Left cardiac atrium (tissue), 4 donors: Measurements from ENCODE around the gene CPNE5. TPM values are rescaled to one million over a fixed set of nuclear protein-coding genes. Genes with fewer than 3 reads are reported as not detected.
"Not testable (repeated sequence)": the region's sequence is repeated elsewhere in the genome, so short reads cannot be mapped to it uniquely, and the experiment has no call there.

Source experiments
- ATAC-seq, 2 donors: fragments of 200-7000 bp; cut with Tn5 transposase; one replicate each; pipeline ENCODE4 v1.9.1; 2020; ENCODE audit warnings: mild to moderate bottlenecking in 2 of 2, moderate library complexity in 2 of 2
- DNase-seq: peaks from one replicate; pipeline ENCODE4 v3.0.0-alpha.2; 2020
- intact Hi-C, 2 donors: fragments of 100-400 bp; cut with DNase I; formaldehyde crosslinking; loops; one replicate each; pipeline versions ENCODE4 v1.14.1 to v1.15.1; 2022 to 2023
- total RNA-seq, 2 donors: library from RNA; stranded (reverse); fragmentation: NEBNext Ultra II Directional; extraction: Animal tissue kit (Norgen Biotek cat#: 25700); gene quantifications; one replicate each; pipeline ENCODE4 v1.2.1, GENCODE V29; 2021
- donor health status: DM: no; HTN: yes; CAD: no.
- donor health status: DM: no; HTN: yes; CAD: no; lungs with severe emphysema.
- donor health status: DM: yes; HTN: yes; CAD: no.
- donor health status: Dilated cardiomyopathy.

CPNE5 gene
- total RNA-seq, 2 donors from 2014 or later = 14.7 to 63.5 TPM

DNA sequence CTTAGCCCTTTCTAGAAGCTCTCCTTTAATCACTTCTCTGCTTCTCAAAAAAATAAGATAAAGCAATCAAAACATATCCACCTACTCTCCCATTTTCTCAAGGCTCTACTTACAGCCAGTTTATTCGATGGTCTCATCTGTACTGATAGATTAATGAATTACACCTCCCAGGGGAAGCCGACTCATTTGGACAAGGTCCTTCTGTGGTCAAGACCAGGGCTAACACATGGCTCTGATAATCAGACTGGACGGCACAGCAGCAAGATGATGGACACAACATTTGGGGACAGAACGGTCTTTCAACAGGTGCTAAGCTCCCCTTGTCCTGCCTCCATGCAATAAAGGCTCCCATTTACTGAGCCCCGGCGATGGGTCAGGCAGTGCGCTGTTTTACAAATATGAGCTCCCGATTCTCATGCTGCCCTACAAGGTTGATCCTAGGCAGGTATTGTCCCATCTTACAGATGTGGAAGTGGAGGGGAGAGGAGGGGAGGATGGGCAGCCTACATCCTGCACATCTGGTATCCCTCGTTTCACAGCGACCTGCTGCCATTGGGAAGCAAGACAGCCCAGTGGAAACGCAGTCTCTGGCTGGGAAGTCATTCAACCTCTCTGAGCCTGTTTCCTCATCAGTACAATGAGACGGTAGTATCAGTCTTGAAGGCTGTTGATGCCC lies 15.7 kb downstream of the CPNE5 start:
- intact Hi-C loops = no loop called here
- ATAC-seq (no peak), DNase-seq (no peak)

DNA sequence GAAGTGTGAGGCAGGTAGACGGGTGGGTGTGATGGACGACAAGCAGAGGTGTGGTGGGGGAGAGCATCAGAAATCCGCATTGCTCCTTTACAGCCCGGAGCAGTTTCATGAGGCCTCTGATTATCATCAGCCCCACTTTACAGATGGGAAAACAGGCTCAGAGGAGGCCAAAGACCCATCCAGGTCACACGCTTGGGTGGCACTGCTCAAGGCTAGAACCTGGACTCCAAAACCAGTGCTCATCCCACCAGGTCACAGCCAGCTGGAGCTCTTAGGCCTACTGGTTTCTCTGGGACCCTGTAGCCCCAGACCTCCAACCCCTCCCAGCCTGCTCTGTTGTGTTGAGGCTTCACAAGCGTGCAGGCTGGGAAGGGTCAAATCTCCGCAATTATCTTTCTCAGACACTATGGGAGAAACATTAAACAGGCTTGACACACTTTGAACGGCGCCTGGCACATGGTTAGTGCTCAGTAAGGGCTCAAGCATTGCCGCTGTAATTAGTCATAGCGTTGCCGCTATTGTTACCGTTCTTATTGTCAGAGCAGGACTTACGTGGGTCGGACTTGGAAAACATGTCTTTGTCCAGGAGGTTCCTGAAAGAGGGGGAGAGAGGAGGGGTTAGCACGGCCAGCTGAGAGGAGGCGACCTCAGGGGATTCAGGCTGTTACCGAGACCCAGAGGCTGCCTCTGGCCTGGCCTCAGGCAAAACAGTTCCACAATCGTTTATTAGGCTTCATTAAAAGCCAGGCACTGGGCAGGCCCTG lies 16.6 kb downstream of the CPNE5 start:
- DNase-seq (no peak), ATAC-seq (peak; percentile 12 to 38)
- intact Hi-C loops = no loop called here

DNA sequence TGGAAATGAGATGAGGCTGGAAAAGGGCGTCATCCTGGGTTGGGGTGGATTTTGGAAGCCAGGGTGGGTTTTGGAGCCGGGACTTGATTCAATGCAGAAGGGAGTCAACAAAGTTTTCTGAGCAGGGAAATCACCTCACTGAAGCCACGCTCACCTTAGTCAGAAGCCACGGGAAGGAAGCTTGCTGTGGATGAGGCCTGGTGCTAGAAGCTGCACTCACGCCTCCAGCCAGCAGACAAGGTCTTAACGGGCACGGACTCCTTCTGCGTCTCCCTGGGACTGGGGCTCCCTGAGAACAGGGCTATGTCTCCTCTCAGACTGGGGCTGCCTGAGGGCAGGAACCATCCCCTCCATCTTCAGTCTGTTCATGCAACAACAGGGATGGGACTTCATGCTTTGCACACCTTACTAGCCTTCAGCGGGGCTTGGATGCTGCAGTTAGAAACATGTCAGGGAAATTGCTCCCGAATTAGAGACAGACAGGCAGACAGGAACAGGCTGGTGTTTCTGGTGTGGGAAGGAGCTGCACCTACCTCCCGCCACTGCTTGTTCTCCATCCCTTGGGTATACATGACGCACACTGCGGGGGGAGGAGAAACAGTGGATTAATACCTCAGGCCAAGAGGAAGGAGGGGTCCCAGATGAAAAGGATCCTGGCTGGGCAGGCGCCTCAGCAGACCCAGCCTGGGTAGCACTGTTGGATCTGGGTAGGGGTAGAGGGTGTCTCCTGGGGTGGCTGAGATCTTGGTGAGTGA lies 17.5 kb downstream of the CPNE5 start:
- ATAC-seq (no peak), DNase-seq (no peak)
- intact Hi-C loops = no loop called here

DNA sequence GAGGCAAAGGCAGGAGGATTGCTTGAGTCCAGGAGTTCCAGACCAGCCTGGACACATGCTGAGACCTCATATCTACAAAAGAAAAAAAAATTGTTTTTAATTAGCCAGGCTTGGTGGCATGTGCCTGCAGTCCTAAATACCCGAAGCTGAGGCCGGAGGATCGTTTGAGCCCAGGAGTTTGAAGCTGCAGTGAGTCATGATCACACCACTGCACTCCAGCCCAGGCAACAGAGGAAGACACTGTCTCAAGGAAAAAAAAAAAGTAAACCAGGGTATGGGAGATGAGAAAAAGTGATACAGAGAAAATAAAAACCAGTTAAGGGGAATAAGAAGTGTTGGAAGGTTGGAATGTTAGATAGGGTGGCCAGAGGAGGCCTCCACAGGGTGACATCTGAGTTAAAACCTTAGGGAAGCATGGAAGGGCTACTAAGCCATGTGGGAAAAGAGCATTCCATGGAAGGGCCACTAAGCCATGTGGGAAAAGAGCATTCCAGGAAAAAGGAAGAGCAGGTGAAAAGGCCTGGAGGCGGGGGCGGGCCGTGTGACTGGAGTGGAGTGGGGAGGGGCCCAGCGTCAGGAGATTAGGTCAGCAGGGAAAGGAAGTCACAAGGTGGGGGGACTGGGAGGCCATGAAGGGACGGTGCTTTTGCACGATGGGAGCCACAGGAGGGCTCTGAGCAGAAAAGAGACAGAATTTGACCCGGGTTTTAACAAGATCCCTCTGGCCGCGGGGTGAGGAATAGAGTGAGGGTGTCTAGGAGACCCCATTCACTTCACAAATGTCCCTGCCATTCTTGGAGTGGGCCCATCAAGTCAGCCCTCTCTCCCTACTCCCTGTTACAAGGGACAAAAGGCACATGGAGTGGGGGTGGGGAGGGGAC lies 18.3 kb downstream of the CPNE5 start:
- intact Hi-C loops = no loop called here
- DNase-seq (no peak), ATAC-seq (peak in 1 of 2 donors; percentile 6)

DNA sequence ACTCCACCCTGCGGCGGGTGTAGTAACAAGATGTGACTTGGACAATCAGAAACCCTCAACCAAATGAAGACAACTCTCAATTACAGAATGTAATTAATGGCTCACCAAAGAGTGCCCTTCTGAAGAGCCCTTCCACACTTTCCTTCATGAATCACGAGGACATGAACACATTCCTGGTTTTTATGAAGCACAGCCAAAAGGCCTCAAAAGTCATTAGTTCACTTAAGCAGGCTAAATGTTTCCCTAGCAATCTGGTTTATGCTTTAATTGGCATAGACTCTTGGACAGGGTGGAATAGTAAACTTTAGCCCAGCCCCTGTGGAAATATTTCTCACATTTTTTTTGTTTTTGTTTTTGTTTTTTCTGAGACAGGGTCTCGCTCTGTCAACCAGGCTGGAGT lies 20.5 kb downstream of the CPNE5 start:
- DNase-seq (no peak), ATAC-seq (no peak)
- intact Hi-C loops = no loop called here

DNA sequence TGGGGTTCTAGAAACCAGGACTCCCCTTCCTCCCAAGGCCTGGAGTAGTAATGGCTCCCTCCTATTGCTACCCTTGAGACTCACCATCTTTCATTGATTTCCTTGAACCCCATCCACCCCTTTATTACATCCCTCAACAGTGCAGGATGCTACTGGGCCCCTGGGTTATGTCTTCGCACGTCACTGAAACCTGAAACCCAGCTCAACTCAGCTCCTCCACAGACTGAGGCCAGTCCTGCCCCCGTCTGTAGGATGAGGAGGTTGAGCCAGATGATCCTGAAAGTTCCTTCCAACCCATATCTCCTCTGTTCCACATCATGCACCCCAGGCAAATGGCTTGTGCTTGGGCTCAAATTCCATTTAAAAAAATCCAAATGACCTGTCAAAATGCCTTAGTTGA lies 21.4 kb downstream of the CPNE5 start:
- DNase-seq = no peak
- ATAC-seq = no peak
- intact Hi-C loops = no loop called here

DNA sequence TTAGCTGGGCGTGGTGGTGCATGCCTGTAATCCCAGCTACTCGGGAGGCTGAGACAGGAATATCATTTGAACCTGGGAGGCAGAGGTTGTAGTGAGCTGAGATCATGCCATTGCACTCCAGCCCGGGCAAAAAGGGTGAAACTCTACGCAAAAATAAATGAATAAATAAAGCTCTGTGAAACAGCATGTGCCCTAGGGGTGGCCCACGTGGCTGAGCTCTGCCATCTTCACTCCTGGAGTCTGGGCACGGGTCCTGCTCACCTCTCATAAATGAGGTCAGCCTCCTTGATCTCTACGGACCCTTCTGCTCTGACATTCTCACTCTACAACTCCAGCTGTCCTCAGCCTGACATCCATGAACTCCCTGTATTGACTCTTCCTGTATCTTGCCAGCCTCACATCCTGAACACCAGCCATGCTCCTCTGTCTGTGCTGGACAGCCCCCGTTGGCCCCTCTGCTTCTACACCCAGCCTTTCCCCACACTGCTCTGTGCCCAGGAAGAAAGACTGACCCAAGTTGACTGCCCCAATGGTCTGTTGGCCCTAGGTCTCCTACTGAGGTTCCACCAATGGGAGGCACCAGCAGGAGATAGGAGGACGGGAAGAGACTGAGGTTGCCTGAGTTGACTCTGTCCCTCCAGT lies 21.9 kb downstream of the CPNE5 start:
- ATAC-seq (no peak), DNase-seq (no peak)
- intact Hi-C loops = no loop called here

DNA sequence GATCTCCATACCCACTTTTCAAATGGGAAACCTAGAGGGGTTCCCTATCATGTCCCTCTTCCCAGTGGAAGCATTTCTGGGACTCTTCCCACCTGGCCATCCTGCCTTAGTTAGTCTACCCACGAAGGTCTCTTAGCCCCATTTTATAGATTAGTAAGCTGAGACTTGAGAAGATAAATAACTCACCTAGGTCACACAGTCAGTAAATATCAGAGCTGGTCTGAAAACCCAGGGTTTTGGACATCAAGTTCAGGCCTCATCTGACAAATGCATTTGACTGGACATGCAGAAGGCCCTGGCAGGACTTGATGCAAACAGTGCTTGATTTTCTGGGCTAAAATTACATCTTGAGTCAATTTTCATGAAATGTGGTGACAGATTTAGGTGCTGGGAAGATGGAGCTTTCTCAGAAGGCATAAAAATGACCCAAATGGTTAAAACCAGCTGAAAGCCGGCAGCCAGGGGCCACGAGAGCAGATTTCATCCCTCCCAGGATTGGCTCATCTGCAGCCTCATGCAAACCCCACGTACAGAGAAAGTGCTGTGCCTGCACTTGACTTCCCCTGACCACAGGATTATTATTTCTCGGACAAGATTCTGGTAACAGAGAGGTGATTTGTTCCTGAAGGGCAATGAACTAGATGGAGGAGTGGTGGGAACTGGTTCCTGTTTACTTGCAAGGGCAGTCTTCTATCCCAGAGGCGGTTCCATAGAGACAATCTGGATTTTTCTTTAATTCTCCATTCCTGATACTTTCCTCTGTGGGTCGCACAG lies 23.1 kb downstream of the CPNE5 start:
- DNase-seq (no peak), ATAC-seq (no peak)
- intact Hi-C loops = no loop called here

DNA sequence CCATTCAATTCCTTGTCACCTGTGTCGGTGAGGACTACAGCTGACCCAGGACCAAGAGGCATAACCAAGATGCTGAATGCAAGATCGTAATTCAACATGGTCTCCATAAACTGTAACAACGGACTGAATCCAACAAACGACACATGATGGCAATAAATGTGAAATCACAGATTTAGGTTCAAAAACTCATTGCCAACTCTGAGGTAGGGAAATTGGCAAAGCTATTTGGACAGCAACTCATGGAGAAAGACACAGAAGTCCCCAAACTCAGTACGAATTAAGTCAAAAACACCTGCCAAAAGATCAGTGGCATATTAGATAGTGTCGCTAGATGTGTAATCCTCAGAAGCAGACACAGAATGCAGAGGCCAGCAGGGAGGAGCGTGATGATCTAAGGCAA lies 25.0 kb downstream of the CPNE5 start:
- intact Hi-C loops = no loop called here
- no peak for DNase-seq
- no peak for ATAC-seq

DNA sequence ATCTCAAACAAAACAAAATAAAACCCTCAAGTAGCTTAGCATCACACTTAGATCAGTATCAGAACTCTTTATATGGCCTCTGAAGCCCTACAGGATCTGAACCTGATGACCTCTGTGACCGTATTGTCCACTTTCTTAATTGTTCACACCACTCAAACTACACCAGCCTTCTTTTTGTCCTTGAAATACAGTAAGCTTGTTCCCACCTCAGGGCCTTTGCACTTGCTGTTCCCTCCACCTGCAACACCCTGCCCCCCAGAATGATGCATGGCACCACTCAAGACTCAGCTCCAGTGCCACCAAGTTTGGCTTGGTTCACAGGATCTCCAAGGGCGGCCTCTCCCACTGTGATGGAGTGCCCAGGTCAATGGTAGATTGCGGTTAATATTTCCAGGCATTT lies 25.7 kb downstream of the CPNE5 start:
- ATAC-seq (no peak), DNase-seq (no peak)
- intact Hi-C loops = no loop called here

DNA sequence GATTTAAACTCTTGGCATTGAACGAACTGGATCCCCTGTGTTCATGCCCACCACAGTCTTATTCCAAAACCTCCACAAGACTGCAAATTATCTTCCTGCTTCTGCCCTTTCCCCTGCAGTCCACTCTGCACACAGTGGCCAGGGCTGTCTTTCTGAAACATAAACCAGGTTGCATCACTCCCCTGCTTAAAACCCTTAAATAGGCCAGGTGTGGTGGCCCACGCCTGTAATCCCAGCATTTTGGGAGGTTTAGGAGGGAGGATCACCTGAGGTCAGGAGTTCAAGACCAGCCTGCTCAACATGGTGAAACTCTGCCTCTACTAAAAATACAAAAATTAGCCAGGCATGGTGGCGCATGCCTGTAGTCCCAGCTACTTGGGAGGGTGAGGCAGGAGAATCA lies 26.2 kb downstream of the CPNE5 start:
- ATAC-seq, intact Hi-C loops, DNase-seq: not testable (repeated sequence)

DNA sequence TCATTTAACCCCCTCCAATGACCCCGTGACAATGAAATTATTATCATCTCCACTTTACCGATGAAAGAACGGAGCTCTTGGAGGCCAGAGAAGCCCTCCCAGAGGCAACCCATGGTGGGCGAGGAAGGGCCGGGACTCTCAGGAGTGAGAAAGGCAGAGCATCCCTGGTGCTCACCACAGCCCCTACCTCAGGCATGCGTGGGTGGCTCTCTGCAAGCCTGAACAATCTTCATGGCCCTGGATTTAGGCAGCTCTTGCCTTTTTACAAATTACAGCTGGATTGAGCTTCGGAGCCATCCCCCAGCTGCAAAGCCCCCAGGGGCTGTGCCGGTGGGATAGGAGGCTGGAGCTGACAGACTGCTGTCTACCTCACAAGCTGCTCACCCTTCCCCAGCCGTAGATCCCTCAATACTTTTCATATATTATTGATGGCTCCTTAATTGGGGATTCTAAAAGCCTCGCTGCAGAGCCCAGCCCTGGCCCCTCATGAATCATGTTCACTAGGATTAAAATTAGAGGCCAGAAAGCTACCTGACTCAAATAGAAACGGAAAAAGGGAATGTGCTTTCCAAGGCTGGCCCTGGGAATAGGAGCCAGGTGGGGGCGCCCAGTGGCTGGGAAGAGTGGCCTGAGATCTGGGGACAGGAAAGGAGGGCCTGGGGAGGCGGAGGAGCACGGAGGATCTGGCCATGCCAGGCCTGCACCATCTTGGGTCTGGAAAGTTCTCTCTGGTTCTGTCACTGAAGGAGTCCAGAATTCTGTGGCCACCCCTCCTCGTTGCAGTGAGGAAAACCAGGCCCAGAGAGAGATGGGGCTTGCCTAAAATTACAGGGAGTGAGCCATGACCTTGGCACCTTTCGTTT lies 29.1 kb downstream of the CPNE5 start:
- ATAC-seq (peak in 1 of 2 donors; percentile 32), DNase-seq (no peak)

DNA sequence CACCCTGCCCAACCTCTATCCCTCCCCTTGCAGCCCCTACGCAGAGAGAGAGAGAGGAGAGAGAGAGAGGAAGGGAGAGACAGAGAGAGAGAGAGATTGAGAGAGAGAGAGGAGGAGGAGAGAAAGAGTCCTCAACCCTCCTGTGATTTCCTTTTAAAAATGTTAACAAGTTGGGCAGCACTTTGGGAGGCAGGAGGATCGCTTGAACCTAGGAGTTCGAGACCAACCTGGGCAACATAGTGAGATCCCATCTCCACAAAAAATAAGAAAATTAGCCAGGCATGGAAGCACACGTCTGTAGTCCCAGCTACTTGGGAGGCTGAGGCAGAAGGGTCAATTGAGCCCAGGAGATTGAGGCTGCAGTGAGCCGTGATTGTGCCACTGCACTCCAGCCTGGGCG lies 30.1 kb downstream of the CPNE5 start:
- intact Hi-C loops = no loop called here
- DNase-seq = no peak
- ATAC-seq = no peak

More for the DNA sequence above, 29.1 kb downstream of the CPNE5 start:
- intact Hi-C loops = no loop called here

DNA sequence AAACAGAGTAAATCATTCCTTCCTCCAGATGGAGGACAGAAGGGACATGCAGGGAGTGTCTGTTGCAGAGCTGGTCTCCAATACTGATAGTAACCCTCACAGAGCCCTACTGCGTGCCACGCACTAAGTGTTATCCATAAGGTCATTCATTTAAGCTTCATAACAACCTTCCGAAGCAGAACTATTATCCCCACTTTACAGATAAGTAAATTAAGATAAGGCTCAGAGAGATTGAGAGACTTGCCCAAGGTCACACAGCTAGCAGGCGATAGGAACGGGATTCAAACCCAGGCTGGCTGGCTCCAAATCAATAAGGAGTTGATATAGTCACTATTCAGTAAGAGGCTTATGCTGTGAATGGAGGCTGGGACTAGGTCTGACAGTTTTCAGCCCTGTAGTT lies 30.6 kb downstream of the CPNE5 start:
- DNase-seq (no peak), ATAC-seq (no peak)
- intact Hi-C loops = no loop called here

DNA sequence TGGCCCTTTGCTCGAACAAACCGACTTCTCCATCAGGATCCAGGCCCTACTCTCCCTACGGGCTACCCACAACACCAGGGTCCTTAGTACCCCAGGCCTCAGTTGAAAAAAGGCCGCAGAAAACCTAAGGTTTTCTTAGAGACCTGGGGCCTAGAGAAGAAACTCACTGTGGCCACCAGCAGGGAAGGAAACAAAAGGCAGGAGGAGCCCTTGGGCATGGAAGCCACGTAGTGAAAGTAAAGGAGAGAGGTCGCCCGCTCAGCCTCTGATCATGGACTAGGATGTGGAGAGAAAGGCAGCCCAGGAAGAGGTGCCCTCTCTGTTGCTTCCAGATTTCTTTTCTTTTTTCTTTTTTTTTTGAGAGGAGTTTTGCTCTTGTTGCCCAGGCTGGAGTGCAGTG lies 31.5 kb downstream of the CPNE5 start:
- ATAC-seq (no peak), DNase-seq (no peak)
- intact Hi-C loops = no loop called here

DNA sequence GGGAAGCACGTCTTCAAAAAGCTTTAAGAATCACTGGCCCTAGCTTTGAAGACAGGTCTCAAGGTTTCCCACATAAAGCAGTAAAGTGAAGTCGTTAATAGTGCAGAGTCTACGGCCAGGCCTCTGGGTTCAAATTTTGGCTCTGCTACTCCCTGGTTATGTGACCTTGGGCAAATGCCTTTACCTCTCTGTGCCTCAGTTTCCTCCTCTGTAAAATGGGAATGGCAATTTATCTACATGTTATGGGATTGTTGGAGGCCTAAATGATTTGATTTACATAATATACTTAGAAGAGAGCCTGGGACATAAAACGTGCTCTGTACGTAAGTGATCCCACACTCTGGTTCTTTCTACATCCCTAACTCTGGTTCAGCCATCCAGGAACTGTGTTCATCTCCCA lies 32.1 kb downstream of the CPNE5 start:
- intact Hi-C loops = no loop called here
- no peak for ATAC-seq
- no peak for DNase-seq

DNA sequence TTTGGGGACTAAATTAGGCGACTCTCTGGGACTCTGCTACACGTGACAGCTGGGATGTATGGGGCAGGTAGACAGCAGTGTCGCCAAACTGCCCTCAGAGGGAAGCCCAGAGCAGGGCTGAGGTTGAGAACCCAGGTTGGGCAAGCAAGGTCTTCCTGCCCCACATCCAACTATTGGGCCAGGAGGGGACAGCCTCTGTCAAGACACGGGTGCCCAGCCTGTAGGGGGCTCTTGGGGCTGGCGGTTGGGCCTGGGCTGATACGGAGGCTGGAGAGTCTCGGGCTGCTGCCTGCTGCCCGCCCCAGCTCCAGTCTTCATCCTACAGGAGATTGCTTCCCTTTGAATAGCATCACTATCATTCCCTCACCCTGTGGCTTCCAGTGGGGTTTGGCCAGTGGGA lies 33.3 kb downstream of the CPNE5 start:
- DNase-seq (no peak), ATAC-seq (no peak)
- intact Hi-C loops = no loop called here
